ENCODE data around the gene GRPEL1. TPM values are rescaled to one million over a fixed set of nuclear protein-coding genes. Genes with fewer than 3 reads are reported as not detected.

GRPEL1 gene
- total RNA-seq, 1 experiment from 2014 or later = 19.4 TPM

- DNase-seq = no peak
- no peak overlapping the region for H2AFZ ChIP-seq (ENCODE audit: low read length)
Measured at GRCh38 chr4:7032596-7032995, 35.3 kb downstream of the GRPEL1 start.

GRCh38 chr4:7031558-7032449 lies 36.1 kb downstream of the GRPEL1 start:
- 0 out of 2 replicates have a peak, but pooled peaks cover 2% of the 10 kb centered on the region for H3K36me3 ChIP-seq (ENCODE audit: insufficient read depth, low read length)
- no peaks in the 10 kb centered on the region for H3K27me3 ChIP-seq (ENCODE audit: low read length)

More at GRCh38 chr4:7032596-7032995, 35.3 kb downstream of the GRPEL1 start:
- Histone ChIP-seq H3K4me2 (ENCODE audit: low read depth, low read length, poor library complexity, severe bottlenecking) (no peak overlapping the region), H3K4me3 (ENCODE audit: low read length) (no peak overlapping the region), H3K9ac (ENCODE audit: low read length) (no peak overlapping the region), H3K9me2 (replicated peaks; ENCODE audit: insufficient read depth, low read length) (no peaks in the 10 kb centered on the region), H3K9me3 (ENCODE audit: low read length) (no peaks in the 10 kb centered on the region), H3K36me3 (ENCODE audit: insufficient read depth, low read length) (no peaks in the 10 kb centered on the region), H3K4me1 (ENCODE audit: low read length) (no peaks in the 10 kb centered on the region; the same call in 1 of the 2 replicates), H4K20me1 (ENCODE audit: insufficient read depth, low read depth, low read length) (no peaks in the 10 kb centered on the region), H3K27me3 (ENCODE audit: low read length) (no peaks in the 10 kb centered on the region), H3K27ac (ENCODE audit: low read length) (no peak overlapping the region), H3K79me2 (ENCODE audit: low read length) (no peaks in the 10 kb centered on the region)

GRCh38 chr4:7030856-7031255 lies 37.0 kb downstream of the GRPEL1 start:
- H4K20me1 ChIP-seq (ENCODE audit: insufficient read depth, low read depth, low read length) = no peaks in the 10 kb centered on the region
- no peaks in the 10 kb centered on the region for H3K27me3 ChIP-seq (ENCODE audit: low read length)
- H3K36me3 ChIP-seq (ENCODE audit: insufficient read depth, low read length) = 0 out of 2 replicates have a peak, but pooled peaks cover 2% of the 10 kb centered on the region
- H3K4me3 ChIP-seq (ENCODE audit: low read length) = no peak overlapping the region
- H3K9me3 ChIP-seq (ENCODE audit: low read length) = no peaks in the 10 kb centered on the region
- H3K9ac ChIP-seq (ENCODE audit: low read length) = no peak overlapping the region
- H3K79me2 ChIP-seq (ENCODE audit: low read length) = no peaks in the 10 kb centered on the region
- no peak overlapping the region for H2AFZ ChIP-seq (ENCODE audit: low read length)
- H3K4me2 ChIP-seq (ENCODE audit: low read depth, low read length, poor library complexity, severe bottlenecking) = no peak overlapping the region
- H3K4me1 ChIP-seq (ENCODE audit: low read length) = no peaks in the 10 kb centered on the region
- no peak for DNase-seq
- H3K9me2 ChIP-seq (replicated peaks; ENCODE audit: insufficient read depth, low read length) = no peaks in the 10 kb centered on the region
- no peak overlapping the region for H3K27ac ChIP-seq (ENCODE audit: low read length)

More at GRCh38 chr4:7031558-7032449, 36.1 kb downstream of the GRPEL1 start:
- H4K20me1 ChIP-seq (ENCODE audit: insufficient read depth, low read depth, low read length) = no peaks in the 10 kb centered on the region
- no peak overlapping the region for H3K4me3 ChIP-seq (ENCODE audit: low read length)
- H3K9me3 ChIP-seq (ENCODE audit: low read length) = no peaks in the 10 kb centered on the region
- H3K9ac ChIP-seq (ENCODE audit: low read length) = no peak overlapping the region
- H2AFZ ChIP-seq (ENCODE audit: low read length) = no peak overlapping the region
- DNase-seq = no peak
- no peak overlapping the region for H3K4me2 ChIP-seq (ENCODE audit: low read depth, low read length, poor library complexity, severe bottlenecking)
- H3K4me1 ChIP-seq (ENCODE audit: low read length) = no peaks in the 10 kb centered on the region
- no peaks in the 10 kb centered on the region for H3K79me2 ChIP-seq (ENCODE audit: low read length)
- no peak overlapping the region for H3K27ac ChIP-seq (ENCODE audit: low read length)
- H3K9me2 ChIP-seq (replicated peaks; ENCODE audit: insufficient read depth, low read length) = no peaks in the 10 kb centered on the region

- H3K9ac ChIP-seq (ENCODE audit: low read length) = no peak overlapping the region
- H3K4me2 ChIP-seq (ENCODE audit: low read depth, low read length, poor library complexity, severe bottlenecking) = no peak overlapping the region
- no peak for DNase-seq
- H4K20me1 ChIP-seq (ENCODE audit: insufficient read depth, low read depth, low read length) = no peaks in the 10 kb centered on the region
- H3K9me2 ChIP-seq (replicated peaks; ENCODE audit: insufficient read depth, low read length) = no peaks in the 10 kb centered on the region
- no peaks in the 10 kb centered on the region for H3K27me3 ChIP-seq (ENCODE audit: low read length)
- H3K4me3 ChIP-seq (ENCODE audit: low read length) = no peak overlapping the region
- no peaks in the 10 kb centered on the region for H3K79me2 ChIP-seq (ENCODE audit: low read length)
- H3K36me3 ChIP-seq (ENCODE audit: insufficient read depth, low read length) = 0 out of 2 replicates have a peak, but pooled peaks cover 2% of the 10 kb centered on the region
- no peaks in the 10 kb centered on the region for H3K9me3 ChIP-seq (ENCODE audit: low read length)
- no peak overlapping the region for H3K27ac ChIP-seq (ENCODE audit: low read length)
- no peak overlapping the region for H2AFZ ChIP-seq (ENCODE audit: low read length)
- H3K4me1 ChIP-seq (ENCODE audit: low read length) = no peaks in the 10 kb centered on the region
Measured at GRCh38 chr4:7029921-7030320, 37.9 kb downstream of the GRPEL1 start.

GRCh38 chr4:7029212-7029611 lies 38.7 kb downstream of the GRPEL1 start:
- Histone ChIP-seq H3K9me2 (replicated peaks; ENCODE audit: insufficient read depth, low read length) (no peaks in the 10 kb centered on the region), H4K20me1 (ENCODE audit: insufficient read depth, low read depth, low read length) (no peaks in the 10 kb centered on the region), H2AFZ (ENCODE audit: low read length) (no peak overlapping the region), H3K36me3 (ENCODE audit: insufficient read depth, low read length) (0 out of 2 replicates have a peak, but pooled peaks cover 2% of the 10 kb centered on the region), H3K4me3 (ENCODE audit: low read length) (no peak overlapping the region), H3K27me3 (ENCODE audit: low read length) (no peaks in the 10 kb centered on the region), H3K4me1 (ENCODE audit: low read length) (no peaks in the 10 kb centered on the region), H3K79me2 (ENCODE audit: low read length) (no peaks in the 10 kb centered on the region), H3K9me3 (ENCODE audit: low read length) (no peaks in the 10 kb centered on the region), H3K9ac (ENCODE audit: low read length) (no peak overlapping the region), H3K27ac (ENCODE audit: low read length) (no peak overlapping the region), H3K4me2 (ENCODE audit: low read depth, low read length, poor library complexity, severe bottlenecking) (no peak overlapping the region)
- no peak for DNase-seq

GRCh38 chr4:7027913-7028312 lies 40.0 kb downstream of the GRPEL1 start:
- Histone ChIP-seq H3K9ac (ENCODE audit: low read length) (no peak overlapping the region), H3K4me1 (ENCODE audit: low read length) (no peaks in the 10 kb centered on the region), H4K20me1 (ENCODE audit: insufficient read depth, low read depth, low read length) (no peaks in the 10 kb centered on the region), H3K36me3 (ENCODE audit: insufficient read depth, low read length) (0 out of 2 replicates have a peak, but pooled peaks cover 2% of the 10 kb centered on the region), H2AFZ (ENCODE audit: low read length) (no peak overlapping the region), H3K9me2 (replicated peaks; ENCODE audit: insufficient read depth, low read length) (no peaks in the 10 kb centered on the region), H3K27ac (ENCODE audit: low read length) (no peak overlapping the region), H3K79me2 (ENCODE audit: low read length) (no peaks in the 10 kb centered on the region), H3K4me3 (ENCODE audit: low read length) (no peak overlapping the region), H3K4me2 (ENCODE audit: low read depth, low read length, poor library complexity, severe bottlenecking) (no peak overlapping the region), H3K27me3 (ENCODE audit: low read length) (no peaks in the 10 kb centered on the region), H3K9me3 (ENCODE audit: low read length) (no peaks in the 10 kb centered on the region)
- no peak for DNase-seq

GRCh38 chr4:7027284-7027683 lies 40.6 kb downstream of the GRPEL1 start:
- no peaks in the 10 kb centered on the region for H3K9me3 ChIP-seq (ENCODE audit: low read length)
- H3K79me2 ChIP-seq (ENCODE audit: low read length) = no peaks in the 10 kb centered on the region
- no peak for DNase-seq
- no peak overlapping the region for H3K4me3 ChIP-seq (ENCODE audit: low read length)
- 0 out of 2 replicates have a peak, but pooled peaks cover 2% of the 10 kb centered on the region for H3K36me3 ChIP-seq (ENCODE audit: insufficient read depth, low read length)
- no peak overlapping the region for H3K27ac ChIP-seq (ENCODE audit: low read length)
- H3K4me2 ChIP-seq (ENCODE audit: low read depth, low read length, poor library complexity, severe bottlenecking) = no peak overlapping the region
- no peak overlapping the region for H3K9ac ChIP-seq (ENCODE audit: low read length)
- H3K27me3 ChIP-seq (ENCODE audit: low read length) = no peaks in the 10 kb centered on the region
- H3K9me2 ChIP-seq (replicated peaks; ENCODE audit: insufficient read depth, low read length) = no peaks in the 10 kb centered on the region
- H2AFZ ChIP-seq (ENCODE audit: low read length) = no peak overlapping the region
- no peaks in the 10 kb centered on the region for H3K4me1 ChIP-seq (ENCODE audit: low read length)
- no peaks in the 10 kb centered on the region for H4K20me1 ChIP-seq (ENCODE audit: insufficient read depth, low read depth, low read length)

GRCh38 chr4:7026107-7026506 lies 41.8 kb downstream of the GRPEL1 start:
- Histone ChIP-seq H3K9ac (ENCODE audit: low read length) (no peak overlapping the region), H3K9me2 (replicated peaks; ENCODE audit: insufficient read depth, low read length) (no peaks in the 10 kb centered on the region), H4K20me1 (ENCODE audit: insufficient read depth, low read depth, low read length) (no peaks in the 10 kb centered on the region), H3K4me2 (ENCODE audit: low read depth, low read length, poor library complexity, severe bottlenecking) (no peak overlapping the region), H2AFZ (ENCODE audit: low read length) (no peak overlapping the region), H3K4me3 (ENCODE audit: low read length) (no peak overlapping the region), H3K27ac (ENCODE audit: low read length) (no peak overlapping the region), H3K9me3 (ENCODE audit: low read length) (no peaks in the 10 kb centered on the region), H3K27me3 (ENCODE audit: low read length) (no peaks in the 10 kb centered on the region), H3K79me2 (ENCODE audit: low read length) (no peaks in the 10 kb centered on the region), H3K4me1 (ENCODE audit: low read length) (no peaks in the 10 kb centered on the region), H3K36me3 (ENCODE audit: insufficient read depth, low read length) (0 out of 2 replicates have a peak, but pooled peaks cover 2% of the 10 kb centered on the region)
- DNase-seq = no peak
